ENCODE data around the gene APP.

APP gene

GRCh38 chr21:25967181-25967900 lies 203.2 kb downstream of the APP start:
- DNase-seq: no peak

DNA sequence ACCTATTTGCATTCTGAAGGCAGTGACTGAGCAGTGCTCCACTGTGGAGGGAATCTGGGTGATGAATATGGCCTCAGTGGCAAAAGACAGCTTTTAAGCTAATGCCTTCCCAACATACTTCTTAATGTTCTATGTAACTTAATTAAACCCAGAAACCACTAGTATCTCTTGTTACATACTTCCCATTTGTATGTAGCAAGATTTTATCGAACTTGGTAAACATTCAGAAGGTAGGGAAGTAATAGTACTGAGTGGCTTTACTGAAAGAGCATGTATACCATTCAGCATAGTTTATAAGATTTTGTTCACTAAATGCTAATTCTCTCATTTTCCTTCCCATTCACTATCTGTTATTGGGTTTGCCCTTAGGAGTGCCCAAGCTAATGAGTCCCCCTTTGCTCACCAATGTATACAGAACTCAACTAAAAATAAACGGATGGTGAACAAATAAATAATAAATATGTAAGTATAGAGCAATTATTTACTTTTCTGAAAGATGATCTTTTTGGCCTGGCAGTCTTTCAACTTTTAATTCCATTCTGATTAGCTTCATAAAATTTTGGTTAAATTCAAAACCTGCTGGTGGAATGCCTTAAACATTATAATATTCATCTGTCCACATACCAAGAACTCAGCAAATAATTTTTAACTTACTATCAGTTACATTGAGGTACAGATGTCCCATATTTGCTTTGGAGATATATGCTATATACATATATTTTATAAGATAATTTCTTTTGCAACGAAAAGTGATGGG lies 204.4 kb downstream of the APP start:
- DNase-seq: no peak

- DNase-seq: no peak
Measured at GRCh38 chr21:25964926-25965325, 205.6 kb downstream of the APP start.

GRCh38 chr21:25964015-25964414 lies 206.6 kb downstream of the APP start:
- DNase-seq: no peak

DNA sequence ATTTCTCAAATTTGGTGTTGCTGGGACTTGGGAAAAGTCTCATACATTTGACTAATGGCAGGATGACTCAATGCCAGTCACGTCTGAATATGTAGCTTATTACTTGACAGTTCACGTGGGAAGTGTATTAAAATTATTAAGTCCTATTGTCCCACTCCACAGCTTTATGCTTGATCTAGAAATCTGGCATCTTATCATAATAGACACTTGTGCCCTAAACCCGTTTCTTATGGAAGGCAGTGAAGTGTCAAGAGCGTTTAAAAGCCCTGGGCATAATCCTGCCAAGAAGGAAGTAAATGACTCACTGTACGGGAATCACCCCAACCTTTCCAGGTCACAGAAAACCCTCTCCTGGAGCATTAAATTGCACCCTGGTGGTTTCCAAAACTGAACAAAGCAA lies 207.4 kb downstream of the APP start:
- DNase-seq: no peak

- DNase-seq: no peak
Measured at GRCh38 chr21:25961042-25961441, 209.5 kb downstream of the APP start.

GRCh38 chr21:25960402-25960801 lies 210.2 kb downstream of the APP start:
- no peak for DNase-seq

GRCh38 chr21:25959799-25960198 lies 210.8 kb downstream of the APP start:
- DNase-seq: no peak

- DNase-seq: no peak
Measured at GRCh38 chr21:25956993-25957714, 213.4 kb downstream of the APP start.

- no peak for DNase-seq
Measured at GRCh38 chr21:25955646-25956045, 214.9 kb downstream of the APP start.

GRCh38 chr21:25953659-25954058 lies 216.9 kb downstream of the APP start:
- DNase-seq: no peak

- no peak for DNase-seq
Measured at GRCh38 chr21:25953196-25953595, 217.4 kb downstream of the APP start.

GRCh38 chr21:25952306-25952705 lies 218.3 kb downstream of the APP start:
- no peak for DNase-seq

DNA sequence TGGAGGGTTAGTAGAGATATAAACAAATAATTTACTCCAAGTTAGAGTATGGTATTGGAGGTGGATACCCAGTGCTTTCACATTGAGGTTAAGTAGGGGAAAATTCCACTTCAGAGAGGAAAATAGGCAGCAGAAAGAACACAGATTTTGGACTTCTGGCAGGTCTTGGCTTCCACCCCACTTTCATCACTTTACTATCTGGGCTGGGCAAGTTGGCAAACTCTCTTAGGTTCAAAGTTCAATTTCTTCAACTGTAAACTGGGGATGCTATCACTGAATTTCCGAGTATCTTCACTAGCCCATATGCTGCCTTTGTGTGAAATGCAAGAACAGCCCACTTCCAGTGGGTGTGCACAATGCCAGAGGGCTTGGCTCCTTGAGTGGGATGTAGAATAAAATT lies 220.9 kb downstream of the APP start:
- DNase-seq: no peak

DNA sequence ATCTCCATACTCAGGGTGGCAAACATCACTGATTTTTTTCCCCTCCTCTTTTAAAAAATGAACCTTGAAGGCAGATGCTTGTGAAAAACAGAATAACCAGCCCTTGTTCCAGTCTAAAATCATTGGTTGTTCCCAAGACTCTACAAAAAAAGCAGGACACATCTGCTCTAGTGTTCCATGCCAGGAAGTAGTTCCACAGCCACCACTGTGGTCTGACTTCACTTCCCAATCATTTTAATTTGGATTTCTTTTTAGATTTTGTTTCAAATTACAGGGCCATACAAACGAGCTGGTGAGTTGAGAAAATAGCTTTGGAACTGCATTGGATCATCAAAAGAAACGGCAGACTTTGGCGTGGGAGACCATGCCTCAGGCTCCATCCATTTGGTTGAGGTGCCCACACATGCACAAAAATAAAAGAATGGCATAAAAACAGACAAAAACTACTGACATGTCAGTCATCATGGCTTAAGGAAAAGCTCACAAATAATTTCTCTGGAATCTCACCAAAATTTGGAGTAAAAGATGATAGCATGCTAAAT lies 225.8 kb downstream of the APP start:
- DNase-seq: no peak

- DNase-seq: no peak
Measured at GRCh38 chr21:25944082-25944481, 226.5 kb downstream of the APP start.

GRCh38 chr21:25942135-25942534 lies 228.4 kb downstream of the APP start:
- no peak for DNase-seq

DNA sequence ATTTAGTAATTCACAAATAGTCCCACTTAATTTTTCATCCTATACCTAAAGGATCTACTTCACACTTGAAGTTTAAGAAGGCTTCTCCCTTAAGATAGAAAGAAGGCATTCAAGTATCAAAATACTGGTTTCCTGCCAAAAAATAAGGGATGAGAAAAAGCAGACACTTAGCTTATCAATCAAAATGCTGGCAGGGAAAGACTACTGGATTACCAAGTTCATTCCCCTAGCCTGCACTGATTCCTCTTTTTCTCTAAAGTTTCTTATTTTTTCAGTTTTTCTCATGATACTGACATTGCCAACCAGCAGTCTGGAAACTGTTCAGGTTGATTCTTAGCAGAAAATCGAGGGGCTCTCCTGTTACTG lies 231.2 kb downstream of the APP start:
- DNase-seq: no peak

DNA sequence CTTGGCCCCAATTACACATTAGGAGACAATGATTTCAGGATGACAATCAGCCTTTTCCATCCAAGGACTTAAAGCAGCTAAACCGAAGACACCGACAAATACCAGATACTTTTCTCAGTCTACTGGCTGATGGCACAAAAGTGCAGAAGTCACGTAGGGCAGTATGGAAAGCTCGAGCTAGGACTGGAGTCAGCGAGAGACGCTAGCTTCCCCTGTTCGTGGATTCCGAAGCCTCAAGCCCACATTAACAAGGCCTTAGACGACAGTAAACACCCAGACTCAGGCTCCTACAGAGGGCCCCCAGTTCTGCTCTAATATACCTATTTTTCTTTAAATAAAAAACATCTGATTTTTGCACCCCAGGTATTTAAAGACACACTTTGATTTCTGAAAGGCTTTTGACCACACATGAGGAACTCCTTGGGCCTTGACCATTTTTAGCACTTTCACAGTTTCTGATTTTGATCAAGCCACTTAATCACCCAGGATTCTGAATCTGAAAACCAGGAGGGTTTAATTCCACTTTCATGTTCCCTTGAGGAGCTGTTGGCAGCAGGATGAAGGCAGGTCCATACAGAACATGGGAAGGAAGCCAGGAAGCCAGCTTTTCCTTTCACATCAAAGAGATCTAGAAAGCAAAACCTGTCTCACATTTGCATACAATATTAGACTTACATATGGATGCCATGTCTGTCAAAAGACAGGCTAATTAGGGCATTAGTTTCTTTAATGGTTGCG lies 231.7 kb downstream of the APP start:
- no peak for DNase-seq

DNA sequence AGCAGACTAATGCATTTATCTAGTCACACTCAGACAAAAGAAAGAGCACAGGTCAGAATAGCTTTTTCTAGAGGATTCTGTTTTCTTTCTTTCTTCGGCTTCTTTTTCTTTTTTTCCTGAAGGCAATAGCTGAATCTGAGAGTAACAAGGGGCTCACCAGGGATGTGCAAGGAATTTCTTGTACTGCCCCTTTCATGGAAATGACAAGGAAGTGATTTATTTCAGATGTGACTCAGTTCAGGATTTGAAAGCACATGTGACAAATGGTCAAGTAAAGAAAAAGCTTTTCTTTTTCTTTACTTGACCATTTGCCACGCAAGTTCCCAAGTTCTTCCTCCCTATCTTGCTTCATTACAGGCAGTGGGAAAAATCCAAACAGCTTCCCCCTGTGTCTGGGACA lies 233.8 kb downstream of the APP start:
- DNase-seq: no peak

DNA sequence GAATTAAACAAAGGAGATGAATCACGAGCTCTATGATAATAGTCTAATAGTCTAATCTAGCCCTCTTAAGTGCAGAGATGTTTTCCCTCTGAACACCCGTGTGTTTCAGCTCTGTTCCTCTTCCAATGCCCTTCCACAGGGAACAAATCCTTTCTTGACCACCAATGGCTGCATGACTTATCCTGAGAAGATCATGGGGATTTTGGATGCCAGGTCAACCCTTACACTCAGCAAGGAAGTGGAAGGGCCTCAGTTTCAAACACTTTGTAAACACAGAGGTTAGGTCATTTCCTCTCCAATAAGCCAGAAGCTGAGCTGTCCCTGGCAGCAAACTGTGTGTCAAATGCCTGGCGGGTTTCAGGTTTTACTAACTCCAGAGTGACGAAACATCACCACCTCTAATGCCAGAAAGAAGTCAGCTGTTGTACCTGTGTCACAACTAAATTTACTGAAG lies 235.8 kb downstream of the APP start:
- DNase-seq: no peak

- DNase-seq: no peak
Measured at GRCh38 chr21:25934130-25934529, 236.4 kb downstream of the APP start.

DNA sequence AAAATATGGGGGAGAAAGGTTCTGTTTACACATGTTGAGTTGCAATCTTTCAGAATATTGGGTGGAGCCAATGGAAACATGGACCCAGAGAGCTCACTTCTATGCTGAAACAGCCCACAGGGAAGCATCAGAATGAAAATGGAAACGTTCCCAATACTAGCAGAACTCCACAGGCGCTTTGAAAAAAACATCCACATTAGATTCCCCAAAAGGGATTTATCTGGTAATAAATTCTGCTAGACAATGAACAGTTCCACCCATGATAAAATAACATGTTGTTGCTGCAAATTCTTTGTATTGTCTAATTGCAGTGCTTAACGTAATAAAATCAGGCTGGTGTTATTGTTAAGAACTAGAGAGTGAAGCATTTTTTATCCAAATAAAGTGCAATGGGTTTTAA lies 238.8 kb downstream of the APP start:
- DNase-seq: no peak
